K562 (cell line): ENCODE results near the gene AHSG.

Experiments used
- CREB1 ChIP-seq, 2 experiments: sonication (generic) in 1 of 2; formaldehyde crosslinking in 1 of 2; IDR thresholded peaks; 2 replicates each; pipeline versions ENCODE4 v1.6.1 to v1.8.0; 2012 to 2022; ENCODE audit warnings: inconsistent platforms in 1 of 2, mild to moderate bottlenecking in 1 of 2, missing genetic modification reagents in 1 of 2, moderate library complexity in 1 of 2
- GTF2E2 ChIP-seq: fragments of 200-800 bp; sonication (Bioruptor generic); IDR thresholded peaks from 2 replicates; pipeline ENCODE4 v1.6.1; 2016; ENCODE audit warnings: missing genetic modification characterization, missing compliant biosample characterization
- POLR2A ChIP-seq: fragments of 450-650 bp; conservative IDR thresholded peaks from 2 replicates; pipeline ENCODE4 v1.6.1; 2016
- RAD21 ChIP-seq, 2 experiments: fragments of 250-450 bp in 1 of 2; fragments of 450-650 bp in 1 of 2; sonication (Bioruptor Pico) in 1 of 2; formaldehyde crosslinking in 1 of 2; IDR thresholded peaks in 1 of 2; conservative IDR thresholded peaks in 1 of 2; 2 replicates each; pipeline versions ENCODE4 v1.4.0 to v1.8.0; 2020 to 2022; ENCODE audit warnings: mild to moderate bottlenecking in 2 of 2, moderate library complexity in 1 of 2
- TAF1 ChIP-seq: IDR thresholded peaks from 2 replicates; pipeline ENCODE4 v1.6.1; 2011; ENCODE audit warnings: mild to moderate bottlenecking, low read length, moderate library complexity; ENCODE audit not compliant: insufficient read depth, control insufficient read depth, severe bottlenecking; ENCODE audit errors: extremely low read depth
- ZKSCAN8 ChIP-seq: fragments of 200-800 bp; sonication (Bioruptor generic); IDR thresholded peaks from 2 replicates; pipeline ENCODE4 v1.6.1; 2016; ENCODE audit warnings: missing genetic modification characterization, missing compliant biosample characterization
- ZNF668 ChIP-seq: fragments of 250-450 bp; sonication (Bioruptor Pico); IDR thresholded peaks from 2 replicates; pipeline ENCODE4 v1.8.0; 2022; ENCODE audit warnings: mild to moderate bottlenecking, inconsistent platforms
- TF ChIP-seq, protein P1 (sequence below): sonication (generic); formaldehyde crosslinking; IDR thresholded peaks from 2 replicates; pipeline ENCODE4 v1.8.0; 2022; ENCODE audit warnings: missing genetic modification reagents, mild to moderate bottlenecking, borderline replicate concordance
- TF ChIP-seq, protein P2 (sequence below), 3 experiments: IDR thresholded peaks in 2 of 3; conservative IDR thresholded peaks in 1 of 3; 2 replicates each; pipeline ENCODE4 v1.5.1; 2011 to 2012; ENCODE audit warnings: low read length in 3 of 3, mild to moderate bottlenecking in 3 of 3, control low read depth in 2 of 3, improper control_type of control experiment in 1 of 3, inconsistent platforms in 1 of 3, low read depth in 1 of 3, mixed read lengths in 1 of 3, moderate library complexity in 1 of 3; ENCODE audit not compliant: insufficient read depth in 2 of 3
- TF ChIP-seq, protein P3 (sequence below): fragments of 250-450 bp; sonication (Bioruptor Pico); IDR thresholded peaks from 2 replicates; pipeline ENCODE4 v1.5.0; 2021
- TF ChIP-seq, protein P4 (sequence below): fragments of 450-650 bp; IDR thresholded peaks from 2 replicates; pipeline ENCODE4 v1.6.1; 2016

DNA sequence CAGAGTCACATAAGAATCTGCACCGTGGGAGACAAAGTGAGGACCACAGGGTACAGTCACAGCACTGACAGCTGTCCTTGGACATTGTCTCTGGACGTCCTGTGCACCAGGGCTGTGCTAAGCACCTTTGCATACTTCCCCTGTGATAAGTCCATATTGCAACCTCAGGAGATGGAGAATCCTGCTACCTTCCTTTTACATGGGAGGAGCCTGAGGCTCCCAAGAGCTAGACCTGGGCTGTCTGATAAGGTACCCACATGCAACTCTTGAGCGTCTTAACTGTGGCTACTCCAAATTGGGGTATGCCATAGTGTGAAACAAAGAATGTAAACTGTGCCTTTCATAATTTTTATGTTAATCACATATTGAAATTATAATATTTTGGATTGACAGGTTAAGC is 24.8 kb downstream of the AHSG start:
- TF ChIP-seq POLR2A, result no peak
- TF ChIP-seq, protein P1, sequence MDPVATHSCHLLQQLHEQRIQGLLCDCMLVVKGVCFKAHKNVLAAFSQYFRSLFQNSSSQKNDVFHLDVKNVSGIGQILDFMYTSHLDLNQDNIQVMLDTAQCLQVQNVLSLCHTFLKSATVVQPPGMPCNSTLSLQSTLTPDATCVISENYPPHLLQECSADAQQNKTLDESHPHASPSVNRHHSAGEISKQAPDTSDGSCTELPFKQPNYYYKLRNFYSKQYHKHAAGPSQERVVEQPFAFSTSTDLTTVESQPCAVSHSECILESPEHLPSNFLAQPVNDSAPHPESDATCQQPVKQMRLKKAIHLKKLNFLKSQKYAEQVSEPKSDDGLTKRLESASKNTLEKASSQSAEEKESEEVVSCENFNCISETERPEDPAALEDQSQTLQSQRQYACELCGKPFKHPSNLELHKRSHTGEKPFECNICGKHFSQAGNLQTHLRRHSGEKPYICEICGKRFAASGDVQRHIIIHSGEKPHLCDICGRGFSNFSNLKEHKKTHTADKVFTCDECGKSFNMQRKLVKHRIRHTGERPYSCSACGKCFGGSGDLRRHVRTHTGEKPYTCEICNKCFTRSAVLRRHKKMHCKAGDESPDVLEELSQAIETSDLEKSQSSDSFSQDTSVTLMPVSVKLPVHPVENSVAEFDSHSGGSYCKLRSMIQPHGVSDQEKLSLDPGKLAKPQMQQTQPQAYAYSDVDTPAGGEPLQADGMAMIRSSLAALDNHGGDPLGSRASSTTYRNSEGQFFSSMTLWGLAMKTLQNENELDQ (CRISPR knock-in tag), result no peak
- TF ChIP-seq, protein P2, sequence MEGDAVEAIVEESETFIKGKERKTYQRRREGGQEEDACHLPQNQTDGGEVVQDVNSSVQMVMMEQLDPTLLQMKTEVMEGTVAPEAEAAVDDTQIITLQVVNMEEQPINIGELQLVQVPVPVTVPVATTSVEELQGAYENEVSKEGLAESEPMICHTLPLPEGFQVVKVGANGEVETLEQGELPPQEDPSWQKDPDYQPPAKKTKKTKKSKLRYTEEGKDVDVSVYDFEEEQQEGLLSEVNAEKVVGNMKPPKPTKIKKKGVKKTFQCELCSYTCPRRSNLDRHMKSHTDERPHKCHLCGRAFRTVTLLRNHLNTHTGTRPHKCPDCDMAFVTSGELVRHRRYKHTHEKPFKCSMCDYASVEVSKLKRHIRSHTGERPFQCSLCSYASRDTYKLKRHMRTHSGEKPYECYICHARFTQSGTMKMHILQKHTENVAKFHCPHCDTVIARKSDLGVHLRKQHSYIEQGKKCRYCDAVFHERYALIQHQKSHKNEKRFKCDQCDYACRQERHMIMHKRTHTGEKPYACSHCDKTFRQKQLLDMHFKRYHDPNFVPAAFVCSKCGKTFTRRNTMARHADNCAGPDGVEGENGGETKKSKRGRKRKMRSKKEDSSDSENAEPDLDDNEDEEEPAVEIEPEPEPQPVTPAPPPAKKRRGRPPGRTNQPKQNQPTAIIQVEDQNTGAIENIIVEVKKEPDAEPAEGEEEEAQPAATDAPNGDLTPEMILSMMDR (IDR thresholded peaks at IDR 0.05 in 2 of 3, conservative IDR thresholded peaks at IDR 0.05 in 1 of 3; ENCODE audit: insufficient read depth in 2 of 3, low read depth in 1 of 3, low read length in 3 of 3), result no peak
- TF ChIP-seq TAF1, result no peak
- TF ChIP-seq ZNF668 (CRISPR knock-in tag), result no peak
- TF ChIP-seq ZKSCAN8 (CRISPR knock-in tag), result no peak
- no peak for TF ChIP-seq GTF2E2
- TF ChIP-seq CREB1 (IDR thresholded peaks at IDR 0.05), result no peak
- no peak for TF ChIP-seq CREB1 (CRISPR knock-in tag; IDR thresholded peaks at IDR 0.05)
- no peak for TF ChIP-seq RAD21 (CRISPR knock-in tag; conservative IDR thresholded peaks at IDR 0.05 in 1 of 2, IDR thresholded peaks at IDR 0.05 in 1 of 2)
- TF ChIP-seq, protein P3, sequence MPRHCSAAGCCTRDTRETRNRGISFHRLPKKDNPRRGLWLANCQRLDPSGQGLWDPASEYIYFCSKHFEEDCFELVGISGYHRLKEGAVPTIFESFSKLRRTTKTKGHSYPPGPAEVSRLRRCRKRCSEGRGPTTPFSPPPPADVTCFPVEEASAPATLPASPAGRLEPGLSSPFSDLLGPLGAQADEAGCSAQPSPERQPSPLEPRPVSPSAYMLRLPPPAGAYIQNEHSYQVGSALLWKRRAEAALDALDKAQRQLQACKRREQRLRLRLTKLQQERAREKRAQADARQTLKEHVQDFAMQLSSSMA (CRISPR knock-in tag), result no peak
- TF ChIP-seq, protein P4, sequence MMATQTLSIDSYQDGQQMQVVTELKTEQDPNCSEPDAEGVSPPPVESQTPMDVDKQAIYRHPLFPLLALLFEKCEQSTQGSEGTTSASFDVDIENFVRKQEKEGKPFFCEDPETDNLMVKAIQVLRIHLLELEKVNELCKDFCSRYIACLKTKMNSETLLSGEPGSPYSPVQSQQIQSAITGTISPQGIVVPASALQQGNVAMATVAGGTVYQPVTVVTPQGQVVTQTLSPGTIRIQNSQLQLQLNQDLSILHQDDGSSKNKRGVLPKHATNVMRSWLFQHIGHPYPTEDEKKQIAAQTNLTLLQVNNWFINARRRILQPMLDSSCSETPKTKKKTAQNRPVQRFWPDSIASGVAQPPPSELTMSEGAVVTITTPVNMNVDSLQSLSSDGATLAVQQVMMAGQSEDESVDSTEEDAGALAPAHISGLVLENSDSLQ, result no peak
